ENCODE results near the gene DLK1. TPM values are rescaled to one million over a fixed set of nuclear protein-coding genes. Genes with fewer than 3 reads are reported as not detected.

DLK1 gene
- total and polyA plus RNA-seq, 2 of the 13 experiments (the other 11 are each of a cell fraction or from before 2014, with no cell fraction given) = 95.5 to 312 TPM

GRCh38 chr14:100762901-100763300, 36.2 kb downstream of the DLK1 start:
- FAIRE-seq = no peak
- POLR2A ChIA-PET = interaction anchor here (1.7 to 3.7 kb wide), 3 partner anchors 12 to 53 kb away, joined by 13 to 43 read pairs (median 15); no protein-coding TSS in a partner anchor
- 93% methylated on average over 8 of the region's 8 CpGs for WGBS (ENCODE audit: low lambda C conversion rate)
- Histone ChIP-seq H3K9me3 (ENCODE audit: low read length) (no peaks in the 10 kb centered on the region), H3K4me2 (ENCODE audit: low read depth, low read length) (no peak overlapping the region), H2AFZ (ENCODE audit: low read length) (no peak overlapping the region), H3K79me2 (ENCODE audit: insufficient read depth, low read length) (no peaks in the 10 kb centered on the region), H3K9ac (ENCODE audit: insufficient read depth, low read depth, low read length) (no peak overlapping the region), H3K36me3 (replicated peaks in 1 of 2; ENCODE audit: control insufficient read depth in 1 of 2, insufficient read depth in 2 of 2, low read length in 2 of 2) (no peaks in the 10 kb centered on the region), H3K27ac (ENCODE audit: extremely low read length, insufficient read depth, low read length) (no peak overlapping the region), H4K20me1 (ENCODE audit: insufficient read depth, low read length) (no peaks in the 10 kb centered on the region), H3K27me3 (ENCODE audit: control insufficient read depth in 1 of 2, insufficient read depth in 2 of 2, low read length in 2 of 2) (no peaks in the 10 kb centered on the region), H3K4me1 (ENCODE audit: insufficient read depth, low read length) (peaks cover 25% of the 10 kb centered on the region), H3K4me3 (replicated peaks in 1 of 3; ENCODE audit: insufficient read depth in 1 of 3, low read depth in 2 of 3, low read length in 3 of 3) (no peak overlapping the region)
- ATAC-seq = no peak
- no TSS peak for BruUV-seq (replicated peaks)
- intact Hi-C loops (cut with micrococcal nuclease; ENCODE audit: unreplicated experiment) (no loop called here), in situ Hi-C loops (cut with HindIII; ENCODE audit: extremely low pct_ligation_motif_present, low pct_unique_long_range_greater_than_20kb) (no loop called here)
- CTCF ChIA-PET (ENCODE audit: low intra/inter-chr PET ratio, low total read pairs) = no interaction called here
- TF ChIP-seq EEA1 (CRISPR knock-in tag; IDR thresholded peaks at IDR 0.05; ENCODE audit: borderline replicate concordance) (no peak), ZNF775 (CRISPR knock-in tag; IDR thresholded peaks at IDR 0.05; ENCODE audit: borderline replicate concordance) (no peak), NKX3-1 (CRISPR knock-in tag; IDR thresholded peaks at IDR 0.05) (no peak), RXRA (CRISPR knock-in tag; IDR thresholded peaks at IDR 0.05) (no peak), ZNF460 (CRISPR knock-in tag; IDR thresholded peaks at IDR 0.05; ENCODE audit: borderline replicate concordance) (no peak), U2AF2 (IDR thresholded peaks at IDR 0.05; ENCODE audit: low read depth, low read length) (no peak), ZNF792 (CRISPR knock-in tag; IDR thresholded peaks at IDR 0.05) (no peak), ZFP36 (IDR thresholded peaks at IDR 0.05; ENCODE audit: borderline replicate concordance, low read depth, low read length, partially characterized antibody) (no peak), XRCC5 (optimal IDR thresholded peaks at IDR 0.05; ENCODE audit: low read length) (no peak), ARHGAP35 (CRISPR knock-in tag; IDR thresholded peaks at IDR 0.05; ENCODE audit: borderline replicate concordance) (no peak), ZNF597 (CRISPR knock-in tag; IDR thresholded peaks at IDR 0.05) (no peak), KLF9 (CRISPR knock-in tag; IDR thresholded peaks at IDR 0.05; ENCODE audit: low read depth) (no peak), EP300 (IDR thresholded peaks at IDR 0.05; ENCODE audit: low read depth in 2 of 2, low read length in 2 of 2) (no peak), EP300 (CRISPR knock-in tag; IDR thresholded peaks at IDR 0.05; ENCODE audit: borderline replicate concordance) (no peak), RORA (CRISPR knock-in tag; IDR thresholded peaks at IDR 0.05) (no peak), TP53 (CRISPR knock-in tag; conservative IDR thresholded peaks at IDR 0.05) (no peak), POLR2G (IDR thresholded peaks at IDR 0.05; ENCODE audit: low read depth, low read length) (no peak), ZBTB3 (CRISPR knock-in tag; IDR thresholded peaks at IDR 0.05; ENCODE audit: borderline replicate concordance, low read depth) (no peak), ZFP1 (CRISPR knock-in tag; IDR thresholded peaks at IDR 0.05) (no peak), FOSL2 (CRISPR knock-in tag; IDR thresholded peaks at IDR 0.05) (no peak), TCF7 (IDR thresholded peaks at IDR 0.05; ENCODE audit: low read depth) (no peak)
- no peak for DNase-seq (ENCODE audit: low spot score)
